GM18873 (cell line): Measurements from ENCODE around the gene DPEP2.
"Not testable (repeated sequence)": the region's sequence is repeated elsewhere in the genome, so short reads cannot be mapped to it uniquely, and the experiment has no call there.

Experiments used
- ATAC-seq: cut with Tn5 transposase; IDR thresholded peaks from one replicate; pipeline ENCODE4 v1.9.1; 2021; ENCODE audit warnings: mild to moderate bottlenecking, moderate library complexity, moderate number of reproducible peaks; ENCODE audit not compliant: unreplicated experiment, low FRiP score

DPEP2 gene

GRCh38 chr16:67977005-67977404 is 22.3 kb downstream of the DPEP2 start:
- ATAC-seq: no peak

- ATAC-seq: no peak
These were observed 23.1 kb downstream of the DPEP2 start for GRCh38 chr16:67976205-67976604.

GRCh38 chr16:67975321-67976105 is 23.8 kb downstream of the DPEP2 start:
- no peak for ATAC-seq

DNA sequence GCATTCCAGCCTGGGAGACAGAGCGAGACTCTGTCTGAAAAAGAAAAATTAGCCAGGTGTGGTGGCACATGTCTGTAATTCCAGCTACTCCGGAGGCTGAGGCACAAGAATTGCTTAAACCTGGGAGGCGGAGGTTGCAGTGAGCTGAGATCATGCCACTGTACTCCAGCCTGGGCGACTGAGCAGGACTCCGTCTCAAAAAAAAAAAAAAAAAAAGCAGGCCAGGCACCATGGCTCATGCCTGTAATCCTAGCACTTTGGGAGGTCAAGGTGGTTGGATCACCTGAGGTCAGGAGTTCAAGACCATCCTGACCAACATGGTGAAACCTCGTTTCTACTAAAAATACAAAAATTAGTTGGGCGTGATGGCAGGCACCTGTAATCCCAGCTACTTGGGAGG is 27.0 kb downstream of the DPEP2 start:
- ATAC-seq: not testable (repeated sequence)

DNA sequence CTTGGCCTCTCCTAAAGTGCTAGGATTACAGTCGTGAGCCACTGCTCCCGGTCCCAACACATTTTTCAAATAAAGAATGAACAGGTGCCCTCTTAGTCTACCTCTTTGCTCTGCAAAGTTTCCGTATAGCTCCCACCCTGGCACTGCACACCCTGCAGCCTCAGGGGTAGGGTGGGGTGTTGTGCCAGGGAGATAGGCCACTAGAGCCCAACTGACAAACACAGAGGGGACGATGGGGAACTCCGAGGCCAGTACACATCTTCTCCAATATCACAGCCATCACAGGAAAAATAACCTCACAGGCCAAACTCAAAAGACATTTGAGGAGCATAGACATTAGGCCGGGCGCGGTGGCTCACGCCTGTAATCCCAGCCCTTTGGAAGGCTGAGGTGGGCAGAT is 28.2 kb downstream of the DPEP2 start:
- no peak for ATAC-seq

- no peak for ATAC-seq
These were observed 29.8 kb downstream of the DPEP2 start for GRCh38 chr16:67969254-67970039.

DNA sequence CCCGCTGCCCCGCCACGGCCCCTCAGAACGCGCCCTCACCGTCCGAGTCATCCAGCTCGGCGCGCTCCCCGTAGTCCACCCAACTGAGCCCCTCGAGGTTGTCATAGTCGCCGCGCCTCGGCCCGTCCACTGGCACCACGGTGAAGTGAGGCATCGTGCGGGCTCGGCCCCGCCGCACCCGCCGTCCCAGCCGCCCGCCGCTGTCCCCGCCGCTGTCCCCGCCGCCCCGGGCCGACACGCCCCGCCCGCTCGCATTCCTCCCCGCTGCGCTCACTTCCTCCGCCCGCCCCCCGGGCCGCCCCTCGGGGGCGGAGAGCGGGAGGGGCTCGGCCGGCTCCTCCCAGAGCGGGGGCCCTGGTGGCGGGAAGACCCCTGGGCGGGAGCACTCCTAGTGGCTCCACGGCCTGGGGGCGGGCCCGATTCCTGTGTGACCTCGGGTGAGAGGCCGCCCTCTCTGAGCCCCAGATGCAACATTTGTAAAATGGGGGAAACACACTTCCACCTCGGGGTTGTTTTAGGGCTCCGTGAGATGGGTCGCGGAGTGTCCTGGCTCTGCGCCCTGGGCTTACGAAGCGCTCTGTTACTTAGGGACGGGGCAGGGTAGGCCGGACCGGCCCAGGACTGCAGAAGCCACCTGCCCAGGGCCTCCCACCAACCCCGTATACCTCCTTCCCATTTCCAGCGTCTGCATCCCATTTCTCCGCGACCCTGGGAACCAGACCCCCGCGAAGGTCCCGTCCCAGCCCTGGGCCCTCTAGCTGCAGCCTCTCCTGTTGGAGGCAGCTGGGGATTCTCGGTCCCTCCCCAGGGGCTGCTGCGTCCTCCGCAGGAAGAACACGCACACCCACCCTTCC is 30.7 kb downstream of the DPEP2 start, which contains the start of gene SLC12A4:
Gene SLC12A4, minus strand, starts transcription at position 238 of the 854 bp plus-strand sequence. Its CDS starts 84 bp downstream, at position 154.
- ATAC-seq: peak; percentile 38

DNA sequence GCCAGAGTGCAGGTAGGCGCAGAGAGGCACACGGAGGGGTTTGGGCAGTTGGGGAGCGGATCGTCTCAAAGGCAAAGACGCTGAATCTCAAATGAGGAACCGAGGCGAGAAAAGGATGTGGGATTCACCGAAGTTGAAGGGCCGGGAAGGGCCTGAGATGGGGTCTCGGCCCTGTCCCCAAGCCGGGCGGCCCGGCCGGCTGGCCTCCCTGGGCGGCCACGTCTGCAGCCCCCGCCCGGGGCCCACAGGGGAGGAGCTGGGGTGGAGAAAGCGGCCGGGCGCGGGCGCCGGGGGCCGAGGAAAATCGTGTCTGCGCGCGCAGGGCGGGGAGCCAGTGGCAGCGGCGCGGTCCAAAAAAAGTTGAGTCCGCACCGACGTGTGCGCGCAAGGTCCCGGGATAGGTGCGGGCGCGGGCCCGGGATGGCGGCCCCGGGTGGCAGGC is 31.3 kb downstream of the DPEP2 start:
- peak; percentile 10 for ATAC-seq

- ATAC-seq: peak; percentile 8
These were observed 31.9 kb downstream of the DPEP2 start for GRCh38 chr16:67967183-67967957.

DNA sequence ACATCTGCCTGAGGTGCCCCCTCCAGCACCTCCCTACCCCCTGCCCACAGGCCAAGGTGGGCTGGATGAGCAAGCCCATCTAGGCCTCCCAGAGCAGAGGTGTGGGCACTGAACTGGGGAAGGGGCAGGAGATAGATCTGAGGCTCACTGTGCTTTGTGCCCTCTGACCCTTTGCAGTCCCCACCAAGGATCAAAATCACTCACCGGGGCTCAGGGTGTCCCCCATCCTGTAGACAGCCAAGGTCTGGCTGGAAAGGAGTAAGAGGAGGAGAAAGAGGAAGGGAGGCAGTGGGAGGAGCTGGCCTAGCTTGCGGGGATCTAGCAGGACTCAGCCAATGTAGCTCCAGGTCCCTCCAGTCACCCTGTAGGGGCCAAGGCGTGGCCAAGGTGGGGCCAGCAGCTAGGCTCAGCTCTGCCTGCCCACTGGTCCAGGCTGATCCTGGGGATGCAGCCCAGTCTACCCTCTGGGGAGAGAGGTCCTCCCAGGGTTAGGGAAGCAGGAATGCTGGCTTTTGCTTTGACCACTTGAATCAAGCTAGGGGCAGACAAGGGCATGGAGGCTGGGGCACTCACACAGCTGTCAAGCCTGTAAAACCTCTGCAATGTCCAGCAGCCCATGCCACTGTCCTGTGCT is 32.6 kb downstream of the DPEP2 start:
- ATAC-seq: no peak

- no peak for ATAC-seq
These were observed 33.4 kb downstream of the DPEP2 start for GRCh38 chr16:67965668-67966548.

GRCh38 chr16:67964477-67965131 is 34.7 kb downstream of the DPEP2 start:
- no peak for ATAC-seq

DNA sequence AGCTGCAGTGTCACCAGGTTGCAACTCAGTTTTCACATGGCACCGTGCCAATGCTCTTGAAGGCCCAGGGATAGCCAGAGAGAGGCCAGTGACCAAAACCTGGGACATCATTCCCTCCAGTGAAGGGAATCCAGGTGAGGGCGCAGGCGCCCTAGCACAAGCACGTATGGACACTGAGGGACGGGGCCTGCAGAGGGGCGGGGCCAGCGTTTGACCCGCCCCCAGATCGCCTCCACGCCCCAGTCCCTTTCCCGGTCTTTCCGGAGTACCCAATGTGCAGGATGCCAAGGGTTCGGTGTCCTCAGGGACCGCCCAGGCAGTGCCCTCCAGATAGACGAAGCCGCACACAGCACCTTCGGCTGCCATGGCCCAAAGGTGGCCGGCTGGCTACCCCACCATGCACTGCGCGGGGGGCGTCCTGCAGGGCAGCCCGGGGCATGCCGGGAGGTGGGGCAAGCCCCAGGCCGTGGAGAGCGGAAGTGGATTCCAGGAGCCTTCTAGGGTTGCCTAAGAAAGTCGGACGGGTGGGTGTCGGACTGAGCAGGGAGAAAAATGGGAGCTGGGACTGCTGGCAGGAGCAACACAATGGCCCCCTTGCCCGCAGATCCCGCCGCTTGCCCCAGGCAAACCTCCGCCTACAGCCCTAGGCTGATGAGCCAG is 35.5 kb downstream of the DPEP2 start:
- no peak for ATAC-seq

DNA sequence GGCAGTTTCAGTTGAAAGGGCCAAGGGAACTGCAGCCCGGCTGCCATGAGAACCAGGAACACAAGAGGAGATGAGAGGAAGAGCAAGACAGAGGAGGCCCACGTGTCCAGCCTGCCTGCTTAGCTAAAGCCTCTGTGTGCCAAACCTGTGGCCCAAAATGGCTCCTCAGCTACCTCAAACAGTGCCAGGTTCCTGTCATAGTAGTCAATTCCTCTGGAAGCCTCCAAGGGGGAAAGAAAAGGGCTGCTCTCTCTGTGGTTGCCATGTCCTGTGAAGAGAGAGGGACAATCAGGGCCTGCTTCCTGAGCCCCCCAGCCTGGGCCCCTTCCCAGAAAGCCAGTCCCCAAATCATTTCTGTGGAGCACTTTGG is 36.0 kb downstream of the DPEP2 start:
- ATAC-seq: no peak

DNA sequence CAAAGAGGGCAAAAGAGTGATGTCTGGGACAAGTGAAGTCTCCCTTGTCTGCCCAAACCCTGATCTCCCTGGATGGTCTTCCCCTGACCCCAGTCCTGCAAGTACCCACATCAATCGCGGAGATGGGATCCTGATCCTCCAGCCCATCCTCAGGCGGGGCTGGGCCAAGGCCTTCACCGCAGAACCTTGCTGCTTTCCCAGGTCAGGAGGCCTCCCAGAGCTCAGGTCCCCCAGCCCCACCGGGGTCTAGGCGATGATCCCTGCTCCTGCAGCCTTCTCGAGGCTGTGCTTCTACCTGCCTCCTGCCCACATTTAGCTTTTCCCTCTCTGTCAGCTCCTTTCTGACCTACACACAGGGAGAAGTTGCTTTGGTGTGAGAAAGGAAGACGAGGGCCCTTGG is 37.1 kb downstream of the DPEP2 start:
- ATAC-seq: no peak

GRCh38 chr16:67961551-67961957 is 37.7 kb downstream of the DPEP2 start:
- ATAC-seq: no peak

DNA sequence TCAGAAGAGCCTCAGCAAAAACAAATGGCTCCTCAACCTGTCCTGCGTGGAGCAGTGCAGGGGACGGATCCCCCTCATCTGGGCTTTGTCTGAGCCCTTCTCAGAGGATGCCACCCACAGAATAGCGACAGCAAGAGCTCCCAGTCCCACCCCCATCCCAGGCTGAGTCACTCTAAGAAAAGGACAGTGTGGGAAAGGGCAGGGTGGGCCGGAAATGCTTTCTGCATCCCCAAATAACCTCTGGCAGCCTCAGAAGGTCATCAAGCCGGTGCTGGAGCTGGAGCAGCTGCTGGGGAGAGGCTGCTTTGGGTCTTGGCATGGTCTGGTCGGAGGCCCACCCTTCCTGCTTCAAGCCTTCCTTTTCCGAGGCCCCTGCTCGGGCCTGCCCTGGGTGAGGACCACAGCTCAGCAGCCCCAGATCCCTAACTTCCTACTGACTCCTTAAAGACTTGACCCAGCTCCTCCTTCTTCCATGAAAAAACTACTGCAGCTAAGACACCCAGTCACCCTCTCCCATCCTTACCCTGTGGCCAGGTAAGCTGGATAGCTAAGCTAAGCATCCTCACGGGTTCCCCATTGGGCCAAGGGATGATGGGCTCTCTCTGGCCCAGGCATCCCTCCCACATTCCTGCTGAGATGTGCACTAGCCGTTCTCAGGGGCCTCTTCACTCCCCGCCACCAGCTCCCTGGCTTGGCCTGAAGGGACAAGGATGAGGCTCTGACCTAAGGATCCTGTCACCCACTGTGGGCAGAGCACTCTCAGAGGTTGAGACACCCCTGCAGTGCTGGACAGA is 39.6 kb downstream of the DPEP2 start:
- ATAC-seq: no peak
